GM23338 (cell line): Measurements from ENCODE around the gene YOD1. TPM values are rescaled to one million over a fixed set of nuclear protein-coding genes. Genes with fewer than 3 reads are reported as not detected.
A peak's percentile ranks its signal among the peaks of the same experiment; 100 is the strongest.

ENCODE experiments used
- ATAC-seq: fragments of 200-7000 bp; cut with Tn5 transposase; 3 replicates; pipeline ENCODE4 v1.9.1; 2020
- DNase-seq: peaks from one replicate; pipeline ENCODE4 v3.0.0-alpha.2; 2015; ENCODE audit warnings: low spot score
- H2AFZ ChIP-seq: fragments of 200-600 bp; sonication (generic); 2 replicates; pipeline ENCODE4 v1.8.0; 2016; ENCODE audit warnings: antibody characterized with exemption, mild to moderate bottlenecking, moderate library complexity
- H3F3A ChIP-seq: fragments of 200-600 bp; sonication (generic); replicated peaks from 2 replicates; pipeline ENCODE4 v1.8.0; 2017; ENCODE audit warnings: antibody characterized with exemption, mixed run types, low read depth
- H3K27ac ChIP-seq: fragments of 200-600 bp; sonication (generic); 2 replicates; pipeline ENCODE4 v1.6.1; 2016; ENCODE audit warnings: low read depth
- H3K27me3 ChIP-seq: fragments of 200-600 bp; sonication (generic); 2 replicates; pipeline ENCODE4 v1.8.0; 2016; ENCODE audit warnings: mild to moderate bottlenecking, mixed run types, moderate library complexity; ENCODE audit not compliant: insufficient read depth
- H3K36me3 ChIP-seq: fragments of 200-600 bp; sonication (generic); 2 replicates; pipeline ENCODE4 v1.8.0; 2016; ENCODE audit warnings: mild to moderate bottlenecking; ENCODE audit not compliant: insufficient read depth
- H3K4me1 ChIP-seq: fragments of 200-600 bp; sonication (generic); 2 replicates; pipeline ENCODE4 v1.8.0; 2016; ENCODE audit warnings: mild to moderate bottlenecking, moderate library complexity; ENCODE audit not compliant: insufficient read depth
- H3K4me2 ChIP-seq: fragments of 200-600 bp; sonication (generic); 2 replicates; pipeline ENCODE4 v1.7.1; 2017; ENCODE audit warnings: mixed run types
- H3K4me3 ChIP-seq: fragments of 200-600 bp; sonication (generic); 2 replicates; pipeline ENCODE4 v1.6.1; 2016; ENCODE audit warnings: mixed run types
- H3K79me2 ChIP-seq: fragments of 200-600 bp; sonication (generic); replicated peaks from 2 replicates; pipeline ENCODE4 v1.8.0; 2017; ENCODE audit warnings: mild to moderate bottlenecking; ENCODE audit not compliant: insufficient read depth
- H3K9me2 ChIP-seq: fragments of 200-600 bp; sonication (generic); 2 replicates; pipeline ENCODE4 v1.8.0; 2017; ENCODE audit not compliant: insufficient read depth
- H4K20me1 ChIP-seq: fragments of 200-600 bp; sonication (generic); replicated peaks from 2 replicates; pipeline ENCODE4 v1.8.0; 2017; ENCODE audit warnings: mild to moderate bottlenecking; ENCODE audit not compliant: insufficient read depth
- H3K27ac Mint-ChIP-seq: 2 replicates; pipeline ENCODE4 v1.8.0; 2020; ENCODE audit warnings: inconsistent platforms, mild to moderate bottlenecking, moderate library complexity, mixed read lengths
- H3K27me3 Mint-ChIP-seq: 3 replicates; pipeline ENCODE4 v1.8.0; 2022; ENCODE audit warnings: low read depth, mild to moderate bottlenecking, moderate library complexity, mixed read lengths, inconsistent platforms; ENCODE audit not compliant: insufficient read depth, poor library complexity
- H3K36me3 Mint-ChIP-seq: 3 replicates; pipeline ENCODE4 v1.8.0; 2021; ENCODE audit warnings: low read depth, mild to moderate bottlenecking, inconsistent platforms, moderate library complexity, mixed read lengths
- H3K4me1 Mint-ChIP-seq: 3 replicates; pipeline ENCODE4 v1.8.0; 2020; ENCODE audit warnings: mild to moderate bottlenecking, inconsistent platforms, mixed read lengths
- H3K4me3 Mint-ChIP-seq: 3 replicates; pipeline ENCODE4 v1.8.0; 2021; ENCODE audit warnings: moderate library complexity, mild to moderate bottlenecking, inconsistent platforms, mixed read lengths
- H3K9me3 Mint-ChIP-seq: 3 replicates; pipeline ENCODE4 v1.8.0; 2020; ENCODE audit warnings: moderate library complexity, mild to moderate bottlenecking, inconsistent platforms, mixed read lengths
- CREB1 ChIP-seq: fragments of 250-450 bp; sonication (Bioruptor Pico); IDR thresholded peaks from 2 replicates; pipeline ENCODE4 v1.5.0; 2020; ENCODE audit warnings: low read depth, mild to moderate bottlenecking, moderate library complexity
- CTCF ChIP-seq, 2 experiments: fragments of 200-600 bp in 1 of 2; sonication (generic) in 1 of 2; conservative IDR thresholded peaks; 2 replicates each; pipeline versions ENCODE4 v1.5.1 to v1.6.1; 2016 to 2017; ENCODE audit warnings: antibody characterized with exemption in 2 of 2, low read depth in 2 of 2, mild to moderate bottlenecking in 2 of 2, moderate library complexity in 1 of 2
- EZH2 ChIP-seq: fragments of 200-600 bp; sonication (generic); IDR thresholded peaks from one replicate; pipeline ENCODE4 v1.8.0; 2017; ENCODE audit warnings: antibody characterized with exemption, mild to moderate bottlenecking, low read depth; ENCODE audit not compliant: unreplicated experiment
- EZH2phosphoT487 ChIP-seq: fragments of 200-600 bp; sonication (generic); IDR thresholded peaks from one replicate; pipeline ENCODE4 v1.8.1; 2018; ENCODE audit warnings: antibody characterized with exemption; ENCODE audit not compliant: unreplicated experiment
- JUNB ChIP-seq: IDR thresholded peaks from one replicate; pipeline ENCODE4 v1.6.1; 2016; ENCODE audit warnings: antibody characterized with exemption; ENCODE audit not compliant: unreplicated experiment
- NANOG ChIP-seq: IDR thresholded peaks from 2 replicates; pipeline ENCODE4 v1.6.1; 2016; ENCODE audit warnings: antibody characterized with exemption, borderline replicate concordance
- POLR2AphosphoS5 ChIP-seq: IDR thresholded peaks from 2 replicates; pipeline ENCODE4 v1.6.1; 2016; ENCODE audit warnings: antibody characterized with exemption, low read depth
- STAT1 ChIP-seq: IDR thresholded peaks from one replicate; pipeline ENCODE4 v1.6.1; 2016; ENCODE audit warnings: antibody characterized with exemption; ENCODE audit not compliant: unreplicated experiment
- ZNF114 ChIP-seq: fragments of 250-450 bp; sonication (Bioruptor Pico); IDR thresholded peaks from 2 replicates; pipeline ENCODE4 v1.5.0; 2020; ENCODE audit warnings: mild to moderate bottlenecking, moderate library complexity
- ZNF331 ChIP-seq: fragments of 250-450 bp; sonication (Bioruptor Pico); IDR thresholded peaks from 2 replicates; pipeline ENCODE4 v1.5.0; 2020; ENCODE audit warnings: low read depth, mild to moderate bottlenecking, moderate library complexity
- ZNF462 ChIP-seq: fragments of 250-450 bp; sonication (Bioruptor Pico); IDR thresholded peaks from 2 replicates; pipeline ENCODE4 v1.5.0; 2020; ENCODE audit warnings: mild to moderate bottlenecking, moderate library complexity
- polyA plus RNA-seq: library from polyadenylated mRNA; unstranded; fragments of >200 nt; fragmentation: Nextera tagmentation; extraction: Ambion mirVana; gene quantifications from 2 replicates; pipeline ENCODE4 v1.2.1, GENCODE V29; 2016
- total RNA-seq: library from RNA; depleted of rRNA; stranded (reverse); fragments of >200 nt; shearing (Covaris generic); gene quantifications from 2 replicates; pipeline ENCODE4 v1.2.3, GENCODE V29; 2014
- TF ChIP-seq, protein P1 (sequence below): IDR thresholded peaks from one replicate; pipeline ENCODE4 v1.6.1; 2018; ENCODE audit warnings: antibody characterized with exemption; ENCODE audit not compliant: unreplicated experiment
- TF ChIP-seq, protein P2 (sequence below): IDR thresholded peaks from 2 replicates; pipeline ENCODE4 v1.6.1; 2016; ENCODE audit warnings: antibody characterized with exemption

YOD1 gene
- total and polyA plus RNA-seq, 2 experiments from 2014 or later = 4.6 to 21.9 TPM

GRCh38 chr1:207085887-207086286 lies 34.9 kb upstream of the YOD1 start:
- H3K27ac Mint-ChIP-seq = no peak overlapping the region
- no peaks in the 10 kb centered on the region for H3K36me3 Mint-ChIP-seq
- Histone ChIP-seq H3K9me2 (no peaks in the 10 kb centered on the region), H3K27ac (no peak overlapping the region), H3K27me3 (no peaks in the 10 kb centered on the region), H3K79me2 (no peaks in the 10 kb centered on the region), H4K20me1 (no peaks in the 10 kb centered on the region), H3K4me1 (no peaks in the 10 kb centered on the region), H2AFZ (peak overlapping the region; percentile 70), H3K4me3 (no peak overlapping the region), H3F3A (no peaks in the 10 kb centered on the region), H3K4me2 (no peak overlapping the region), H3K36me3 (no peaks in the 10 kb centered on the region)
- H3K4me1 Mint-ChIP-seq = peaks cover 15% of the 10 kb centered on the region
- H3K9me3 Mint-ChIP-seq = no peaks in the 10 kb centered on the region
- TF ChIP-seq EZH2 (no peak), CREB1 (CRISPR knock-in tag) (no peak), ZNF114 (no peak), NANOG (no peak), EZH2phosphoT487 (no peak), POLR2AphosphoS5 (no peak), CTCF (conservative IDR thresholded peaks at IDR 0.05; ENCODE audit: low read depth in 2 of 2) (no peak), ZNF462 (CRISPR knock-in tag) (no peak), STAT1 (no peak), JUNB (no peak), ZNF331 (CRISPR knock-in tag) (no peak)
- TF ChIP-seq, protein P1, sequence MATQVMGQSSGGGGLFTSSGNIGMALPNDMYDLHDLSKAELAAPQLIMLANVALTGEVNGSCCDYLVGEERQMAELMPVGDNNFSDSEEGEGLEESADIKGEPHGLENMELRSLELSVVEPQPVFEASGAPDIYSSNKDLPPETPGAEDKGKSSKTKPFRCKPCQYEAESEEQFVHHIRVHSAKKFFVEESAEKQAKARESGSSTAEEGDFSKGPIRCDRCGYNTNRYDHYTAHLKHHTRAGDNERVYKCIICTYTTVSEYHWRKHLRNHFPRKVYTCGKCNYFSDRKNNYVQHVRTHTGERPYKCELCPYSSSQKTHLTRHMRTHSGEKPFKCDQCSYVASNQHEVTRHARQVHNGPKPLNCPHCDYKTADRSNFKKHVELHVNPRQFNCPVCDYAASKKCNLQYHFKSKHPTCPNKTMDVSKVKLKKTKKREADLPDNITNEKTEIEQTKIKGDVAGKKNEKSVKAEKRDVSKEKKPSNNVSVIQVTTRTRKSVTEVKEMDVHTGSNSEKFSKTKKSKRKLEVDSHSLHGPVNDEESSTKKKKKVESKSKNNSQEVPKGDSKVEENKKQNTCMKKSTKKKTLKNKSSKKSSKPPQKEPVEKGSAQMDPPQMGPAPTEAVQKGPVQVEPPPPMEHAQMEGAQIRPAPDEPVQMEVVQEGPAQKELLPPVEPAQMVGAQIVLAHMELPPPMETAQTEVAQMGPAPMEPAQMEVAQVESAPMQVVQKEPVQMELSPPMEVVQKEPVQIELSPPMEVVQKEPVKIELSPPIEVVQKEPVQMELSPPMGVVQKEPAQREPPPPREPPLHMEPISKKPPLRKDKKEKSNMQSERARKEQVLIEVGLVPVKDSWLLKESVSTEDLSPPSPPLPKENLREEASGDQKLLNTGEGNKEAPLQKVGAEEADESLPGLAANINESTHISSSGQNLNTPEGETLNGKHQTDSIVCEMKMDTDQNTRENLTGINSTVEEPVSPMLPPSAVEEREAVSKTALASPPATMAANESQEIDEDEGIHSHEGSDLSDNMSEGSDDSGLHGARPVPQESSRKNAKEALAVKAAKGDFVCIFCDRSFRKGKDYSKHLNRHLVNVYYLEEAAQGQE = no peak
- TF ChIP-seq, protein P2, sequence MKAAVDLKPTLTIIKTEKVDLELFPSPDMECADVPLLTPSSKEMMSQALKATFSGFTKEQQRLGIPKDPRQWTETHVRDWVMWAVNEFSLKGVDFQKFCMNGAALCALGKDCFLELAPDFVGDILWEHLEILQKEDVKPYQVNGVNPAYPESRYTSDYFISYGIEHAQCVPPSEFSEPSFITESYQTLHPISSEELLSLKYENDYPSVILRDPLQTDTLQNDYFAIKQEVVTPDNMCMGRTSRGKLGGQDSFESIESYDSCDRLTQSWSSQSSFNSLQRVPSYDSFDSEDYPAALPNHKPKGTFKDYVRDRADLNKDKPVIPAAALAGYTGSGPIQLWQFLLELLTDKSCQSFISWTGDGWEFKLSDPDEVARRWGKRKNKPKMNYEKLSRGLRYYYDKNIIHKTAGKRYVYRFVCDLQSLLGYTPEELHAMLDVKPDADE = no peak
- H3K27me3 Mint-ChIP-seq = no peaks in the 10 kb centered on the region
- H3K4me3 Mint-ChIP-seq = no peak overlapping the region
- DNase-seq = peak; percentile 17
- ATAC-seq = peak; percentile 56
